Head of caudate nucleus (tissue), 42 donors: ENCODE data around the gene KDM7A.
A peak's percentile ranks its signal among the peaks of the same experiment; 100 is the strongest.

ENCODE experiments used
- DNase-seq, 42 donors: peaks; one replicate each; pipeline versions ENCODE4 v3.0.0 to v3.0.0-alpha.2; 2020 to 2021; ENCODE audit warnings: mixed read lengths in 7 of 42
- intact Hi-C: fragments of 100-400 bp; cut with DNase I; formaldehyde crosslinking; loops from one replicate; pipeline ENCODE4 v1.15.0; 2022

Gene KDM7A

DNA sequence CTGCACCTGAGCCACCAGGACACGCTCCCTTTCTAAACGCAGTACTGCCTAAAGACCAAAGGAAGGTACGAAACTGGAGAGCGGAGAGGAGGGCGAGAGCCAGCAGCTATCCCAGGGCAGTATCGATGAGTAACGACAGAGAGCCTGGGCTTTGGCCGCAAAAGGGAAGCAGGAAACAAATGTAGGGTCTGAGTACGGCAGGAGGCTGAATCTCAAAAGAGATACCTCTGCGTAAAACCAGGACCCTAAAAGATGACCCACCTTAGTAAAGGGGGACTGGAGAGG, 134.5 kb downstream of the KDM7A start:
- DNase-seq = peak in 2 of 42 donors; percentile 6 to 17

DNA sequence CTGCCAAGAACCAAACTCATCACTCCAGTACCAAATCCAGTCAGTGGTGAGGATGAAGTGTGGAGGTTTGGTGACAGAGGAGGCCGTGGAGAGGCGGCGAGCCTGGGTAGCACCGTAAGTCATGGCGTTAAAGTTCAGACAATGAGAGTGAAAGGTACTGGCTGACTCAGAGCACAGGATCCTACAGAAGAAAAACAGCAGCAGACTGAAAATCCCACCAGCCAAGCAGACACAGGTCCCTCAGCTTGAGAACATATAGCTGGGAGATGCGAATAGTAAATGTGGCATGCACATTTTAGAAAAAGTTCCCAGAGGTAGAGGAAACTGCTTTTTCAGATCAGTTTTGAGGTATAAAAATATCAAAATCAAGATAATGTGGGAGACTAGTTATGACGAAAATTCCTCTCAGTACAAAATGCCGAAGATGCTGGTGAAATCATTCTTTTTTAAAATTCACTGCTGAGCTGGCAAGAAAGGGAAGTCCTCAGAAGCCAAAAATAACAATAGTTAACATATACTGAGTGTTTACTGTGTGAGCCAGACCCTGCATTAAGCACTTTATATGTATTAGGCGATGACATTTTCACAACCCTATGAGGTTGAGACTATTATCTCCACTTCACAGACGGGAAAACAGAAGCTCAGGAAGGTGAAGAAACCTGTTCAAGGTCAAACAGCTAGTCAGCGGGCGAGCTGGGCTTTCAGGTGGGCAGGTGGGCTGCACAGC, 135.0 kb downstream of the KDM7A start:
- peak in 2 of 42 donors; percentile 14 to 15 for DNase-seq
- intact Hi-C loops = no loop called here

More for the DNA sequence above, 134.5 kb downstream of the KDM7A start:
- intact Hi-C loops = no loop called here

DNA sequence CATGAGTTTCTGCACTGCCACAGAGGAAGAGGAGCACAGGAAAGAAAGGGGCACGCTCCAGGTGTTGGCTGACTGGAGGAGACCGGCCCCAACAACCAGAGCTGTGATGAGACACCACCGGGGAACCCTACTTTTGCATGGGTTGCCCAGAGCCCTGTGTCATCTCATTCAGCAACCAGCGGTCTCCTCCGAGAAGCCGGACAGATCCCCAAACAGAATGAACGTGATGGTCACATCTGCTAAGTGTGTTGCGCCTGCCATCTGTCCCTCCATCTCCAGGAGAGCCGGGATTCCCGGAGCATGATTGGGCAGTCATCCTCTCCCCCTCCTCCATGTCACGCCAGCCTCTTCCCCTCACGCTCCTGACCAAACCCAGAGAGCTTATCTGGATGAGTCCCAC, 136.9 kb downstream of the KDM7A start:
- intact Hi-C loops = no loop called here
- peak in 1 of 42 donors; percentile 11 for DNase-seq

DNA sequence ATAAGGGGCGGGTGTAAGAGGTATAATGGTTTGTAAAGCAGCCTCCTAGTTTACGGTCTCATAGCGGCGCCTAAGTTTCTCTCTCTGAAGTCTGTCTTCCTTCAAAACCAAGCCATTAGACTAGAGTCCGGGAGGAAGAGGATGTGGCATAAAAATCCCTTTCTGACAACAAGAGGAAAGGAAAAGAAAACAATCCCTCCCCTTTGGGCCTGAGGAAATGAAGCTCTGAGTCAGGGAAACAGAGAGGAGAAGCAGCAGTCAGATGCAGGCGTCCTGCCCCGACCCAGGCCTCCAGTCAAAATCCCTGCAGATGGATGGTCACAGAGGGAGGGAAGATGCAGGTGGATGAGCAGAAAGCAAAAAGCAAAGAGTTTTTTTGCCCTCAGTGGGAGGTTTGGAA, 137.7 kb downstream of the KDM7A start:
- peak in 1 of 42 donors; percentile 2 for DNase-seq
- intact Hi-C loops = no loop called here

DNA sequence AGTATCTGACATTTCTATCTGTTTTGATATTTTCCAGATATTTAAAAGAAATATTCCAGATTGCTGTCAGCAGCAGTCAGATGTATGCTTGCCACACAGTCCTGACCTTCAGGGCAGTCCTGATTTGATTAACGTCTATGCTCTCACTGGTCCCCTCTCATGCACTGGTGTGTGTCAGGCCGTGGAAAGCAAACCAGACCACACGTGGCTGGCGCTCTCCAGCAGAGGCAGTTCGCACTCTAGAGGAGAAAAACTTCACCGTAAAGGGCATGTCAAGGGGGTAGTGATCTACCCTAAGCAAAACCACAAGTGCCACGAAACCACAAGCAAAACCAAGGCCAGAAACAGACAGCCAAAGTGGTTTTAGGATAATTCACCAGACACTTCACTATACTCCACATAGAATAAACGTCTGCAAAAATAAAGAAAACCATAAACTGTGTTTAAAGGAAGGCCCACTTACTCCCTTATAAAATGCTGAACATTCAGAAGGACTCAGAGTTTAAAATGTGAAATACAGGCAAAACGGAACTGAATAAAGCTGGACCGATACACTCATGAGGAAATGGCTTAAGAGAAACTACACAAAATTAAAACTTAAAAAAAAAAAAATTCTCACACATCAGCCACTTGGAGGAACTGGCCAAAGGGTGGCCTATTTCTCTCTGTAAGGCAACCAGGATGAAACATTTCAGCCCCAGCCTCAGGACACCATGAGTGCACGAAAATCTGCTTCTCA, 140.4 kb downstream of the KDM7A start:
- peak in 1 of 42 donors; percentile 13 for DNase-seq
- intact Hi-C loops = no loop called here

DNA sequence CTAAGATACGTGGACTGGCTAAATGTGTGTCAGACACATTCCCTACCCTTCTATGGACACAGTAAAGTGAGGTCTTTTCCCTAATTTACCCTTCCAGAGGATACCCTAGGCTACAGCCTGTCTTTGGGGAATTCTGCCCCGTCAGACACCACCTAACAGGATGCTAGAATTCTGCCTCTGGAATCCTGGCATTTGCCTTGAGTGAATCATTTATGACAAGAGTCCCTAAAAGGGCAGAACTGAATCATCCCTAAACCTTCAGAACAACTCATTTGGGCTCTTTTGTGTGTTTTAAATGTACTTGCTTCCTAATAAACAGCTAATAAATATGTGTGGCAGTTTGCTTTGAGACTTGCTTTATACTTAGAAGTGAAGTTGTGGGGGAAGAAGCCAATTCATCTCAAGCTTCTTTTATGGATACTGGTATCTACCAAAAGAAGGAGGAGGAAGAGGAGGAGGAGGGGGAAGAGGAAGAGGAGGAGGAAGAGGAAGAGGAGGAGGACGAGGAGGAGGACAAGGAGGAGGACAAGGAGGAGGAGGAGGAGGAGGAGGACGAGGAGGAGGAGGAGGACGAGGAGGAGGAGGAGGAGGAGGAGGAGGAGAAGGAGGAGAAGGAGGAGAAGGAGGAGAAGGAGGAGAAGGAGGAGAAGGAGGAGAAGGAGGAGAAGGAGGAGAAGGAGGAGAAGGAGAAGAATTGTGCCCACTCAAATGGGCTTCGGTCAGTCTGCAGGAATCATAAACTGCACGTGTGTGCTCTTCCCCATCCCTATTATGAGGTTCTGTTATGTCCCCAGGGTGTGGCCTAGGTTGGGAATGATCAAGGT, 141.2 kb downstream of the KDM7A start:
- peak in 1 of 42 donors; percentile 4 for DNase-seq
- intact Hi-C loops = no loop called here
